ENCODE results near the gene SLAMF7. TPM values are rescaled to one million over a fixed set of nuclear protein-coding genes. Genes with fewer than 3 reads are reported as not detected.

The SLAMF7 gene
- total RNA-seq, 1 donor from 2014 or later: 0.16 TPM

DNA sequence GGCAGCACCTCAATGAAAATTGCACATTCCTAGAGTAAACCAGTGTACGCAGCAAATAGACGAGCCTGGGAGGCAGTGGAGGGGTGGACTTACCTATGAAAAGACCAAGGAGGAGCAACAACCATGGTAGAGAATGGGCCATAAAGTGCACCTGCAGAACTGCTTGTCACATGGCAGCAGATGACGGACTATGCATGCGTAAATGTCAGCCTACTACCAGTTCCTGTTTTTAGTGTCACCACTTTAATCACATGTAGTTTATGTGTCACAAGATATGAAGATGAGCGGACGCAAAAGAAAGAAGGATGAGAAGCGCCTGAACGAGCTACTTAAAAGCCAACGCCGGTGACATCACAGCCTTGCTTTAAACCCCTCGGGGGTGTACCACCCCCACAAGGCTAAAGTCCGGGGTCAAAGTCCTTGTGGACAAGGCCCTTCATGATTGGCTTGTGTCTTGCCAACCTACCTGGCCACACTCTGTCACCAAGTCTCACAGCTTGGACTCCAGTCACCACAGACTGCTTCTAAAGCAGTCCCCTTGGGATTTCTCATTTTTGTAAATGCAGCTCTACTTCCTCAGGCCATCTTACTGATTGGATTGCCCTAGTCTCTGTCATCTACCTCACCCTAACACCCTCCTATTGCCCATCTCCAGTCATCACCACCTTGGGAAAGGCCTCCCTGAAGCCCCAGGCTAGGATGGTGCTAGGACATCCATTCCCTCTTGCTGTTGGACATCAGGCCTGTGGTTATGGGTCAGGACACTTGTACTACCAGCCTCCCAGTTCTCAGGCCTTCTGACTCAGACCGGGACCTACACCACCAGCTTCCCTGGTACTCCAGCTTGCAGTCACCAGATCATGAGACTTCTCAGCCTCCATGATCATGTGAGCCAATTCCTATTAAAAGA lies 50.9 kb downstream of the SLAMF7 start:
- ATAC-seq (ENCODE audit: poor library complexity): no peak
- intact Hi-C loops (cut with DNase I): no loop called here
- DNase-seq: no peak

DNA sequence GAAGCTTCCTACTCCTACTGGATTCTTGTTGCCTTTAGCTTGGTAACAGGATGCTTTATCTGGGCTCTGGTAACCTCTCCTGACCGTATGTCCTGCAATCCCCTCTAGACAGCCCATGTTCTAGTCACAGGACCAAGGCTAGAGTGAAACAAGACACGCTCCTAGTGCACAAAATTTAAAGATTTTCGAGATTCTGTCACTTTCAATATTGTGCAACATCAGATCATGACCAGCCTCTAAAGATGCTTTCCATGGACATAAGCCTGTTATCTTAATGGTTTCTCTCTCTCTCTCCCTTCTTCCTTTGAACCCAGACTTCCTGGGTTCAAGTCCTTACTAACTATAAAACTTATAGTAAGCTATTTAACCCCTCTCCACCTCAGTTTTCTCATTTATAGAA lies 55.3 kb downstream of the SLAMF7 start:
- intact Hi-C loops (cut with DNase I): no loop called here
- DNase-seq (no peak), ATAC-seq (ENCODE audit: poor library complexity) (no peak)

DNA sequence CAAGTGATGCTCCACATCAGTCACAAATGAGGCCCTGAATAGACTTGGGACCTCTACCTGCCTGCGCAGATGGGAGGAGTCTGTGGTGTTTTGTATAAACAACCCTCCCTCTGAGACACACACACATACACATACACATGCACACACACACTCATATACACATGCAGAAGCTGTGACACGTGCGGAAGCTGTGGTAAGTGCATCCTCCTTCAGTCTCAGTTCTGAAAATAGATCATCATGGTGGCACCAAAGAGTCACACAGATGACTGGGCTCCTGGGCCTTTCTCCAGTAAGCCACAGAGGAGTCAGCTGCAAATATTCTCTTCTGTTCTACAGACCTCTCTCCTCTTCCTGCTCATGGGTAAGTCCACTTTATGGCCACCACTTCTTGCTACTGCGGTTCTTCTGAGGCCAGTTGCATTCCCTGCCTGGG lies 56.9 kb downstream of the SLAMF7 start, which contains the start of gene LY9:
Gene LY9 (plus strand): TSS at position 224 of the 433 bp plus-strand sequence. CDS start 14 bp downstream, at position 238.
- ATAC-seq (ENCODE audit: poor library complexity) (no peak), DNase-seq (no peak)
- intact Hi-C loops (cut with DNase I): no loop called here

DNA sequence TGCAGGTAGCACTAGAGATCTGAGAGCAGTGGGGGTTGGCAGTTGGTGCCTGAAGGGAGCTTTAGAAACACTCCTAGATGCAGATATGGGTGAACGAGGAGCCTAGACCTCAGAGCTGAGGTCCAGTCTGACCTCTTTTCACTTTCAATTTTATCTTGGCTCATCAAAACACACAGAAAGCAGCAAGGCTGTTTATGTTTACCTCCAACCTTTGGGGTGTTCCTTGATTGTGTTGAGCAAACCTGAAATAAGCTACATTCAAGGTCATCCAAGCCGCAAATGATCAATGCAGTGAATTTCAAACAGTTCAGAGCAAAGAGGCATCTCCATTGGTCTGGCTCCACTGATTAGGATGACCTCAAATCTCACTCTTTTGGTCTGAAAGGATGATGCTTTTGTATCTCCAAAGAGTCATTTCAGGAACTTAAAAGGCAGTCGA lies 58.2 kb downstream of the SLAMF7 start:
- DNase-seq: no peak
- ATAC-seq (ENCODE audit: poor library complexity): no peak
- intact Hi-C loops (cut with DNase I): no loop called here

DNA sequence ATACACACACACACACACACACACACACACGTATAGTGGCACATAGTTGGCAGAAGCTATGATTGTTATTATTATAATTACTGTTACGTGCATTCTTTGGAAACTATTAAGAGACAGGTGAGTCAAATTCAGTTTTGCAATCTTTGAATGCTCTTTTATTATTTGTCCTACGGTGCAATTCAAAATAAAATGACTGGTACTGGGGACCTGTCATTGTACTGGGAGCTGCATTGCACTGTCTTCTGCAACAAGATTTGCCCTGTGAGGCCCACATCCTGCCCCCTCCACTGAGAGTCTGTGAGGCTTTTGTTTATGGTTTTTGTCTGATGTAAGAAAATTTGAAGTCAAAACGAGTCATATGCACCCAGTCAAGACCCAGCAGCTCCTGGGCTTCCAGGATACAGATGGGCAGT lies 58.8 kb downstream of the SLAMF7 start:
- no peak for DNase-seq

DNA sequence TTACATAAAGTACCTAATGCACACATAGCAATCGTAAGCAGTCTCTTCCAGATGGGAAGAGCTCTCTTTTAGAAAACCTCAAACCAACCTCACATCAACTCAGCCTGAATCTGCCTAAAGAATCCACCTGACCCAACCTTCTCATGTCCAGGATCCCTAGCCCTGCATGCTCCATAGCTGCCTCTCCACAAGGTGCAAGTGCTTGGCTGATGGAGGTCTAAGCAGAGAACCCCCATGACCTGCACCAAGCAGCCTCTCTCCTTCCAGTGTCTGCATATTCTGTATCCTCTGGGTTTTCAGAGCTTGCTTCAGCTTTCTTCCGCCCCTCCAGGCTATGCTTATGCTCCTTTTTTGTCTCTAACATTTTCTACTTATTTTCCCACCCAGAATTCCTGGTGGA lies 59.4 kb downstream of the SLAMF7 start:
- DNase-seq: no peak
- no peak for ATAC-seq (ENCODE audit: poor library complexity)
- intact Hi-C loops (cut with DNase I): no loop called here

More for the DNA sequence above, 58.8 kb downstream of the SLAMF7 start:
- no peak for ATAC-seq (ENCODE audit: poor library complexity)
- intact Hi-C loops (cut with DNase I): no loop called here

DNA sequence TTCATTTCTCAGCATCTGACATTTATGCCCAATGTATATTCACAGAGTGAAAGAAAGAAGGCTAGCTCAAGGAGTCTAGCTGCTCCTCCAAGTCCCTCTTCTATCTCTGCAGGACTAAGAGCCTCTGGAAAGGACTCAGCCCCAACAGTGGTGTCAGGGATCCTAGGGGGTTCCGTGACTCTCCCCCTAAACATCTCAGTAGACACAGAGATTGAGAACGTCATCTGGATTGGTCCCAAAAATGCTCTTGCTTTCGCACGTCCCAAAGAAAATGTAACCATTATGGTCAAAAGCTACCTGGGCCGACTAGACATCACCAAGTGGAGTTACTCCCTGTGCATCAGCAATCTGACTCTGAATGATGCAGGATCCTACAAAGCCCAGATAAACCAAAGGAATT lies 60.6 kb downstream of the SLAMF7 start:
- intact Hi-C loops (cut with DNase I): no loop called here
- ATAC-seq (ENCODE audit: poor library complexity): no peak

DNA sequence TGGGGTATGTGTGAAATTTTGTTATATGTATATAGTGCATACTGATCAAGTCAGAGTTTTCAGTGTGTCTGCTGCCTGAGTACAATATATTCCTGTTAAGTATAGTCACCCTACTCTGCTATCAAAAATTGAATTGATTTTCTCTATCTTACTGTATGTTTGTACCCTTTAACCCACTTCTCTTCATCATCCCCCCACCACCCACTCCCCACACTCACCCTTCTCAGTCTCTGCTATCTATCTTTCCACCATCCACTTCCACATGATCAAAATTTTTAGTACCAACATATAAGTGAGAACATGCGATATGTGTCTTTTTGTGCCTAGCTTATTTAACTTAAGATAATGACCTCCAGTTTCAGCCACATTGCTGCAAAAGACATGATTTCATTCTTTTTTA lies 61.1 kb downstream of the SLAMF7 start:
- intact Hi-C loops (cut with DNase I): no loop called here
- no peak for ATAC-seq (ENCODE audit: poor library complexity)
- DNase-seq: no peak

More for the DNA sequence above, 60.6 kb downstream of the SLAMF7 start:
- DNase-seq: no peak

DNA sequence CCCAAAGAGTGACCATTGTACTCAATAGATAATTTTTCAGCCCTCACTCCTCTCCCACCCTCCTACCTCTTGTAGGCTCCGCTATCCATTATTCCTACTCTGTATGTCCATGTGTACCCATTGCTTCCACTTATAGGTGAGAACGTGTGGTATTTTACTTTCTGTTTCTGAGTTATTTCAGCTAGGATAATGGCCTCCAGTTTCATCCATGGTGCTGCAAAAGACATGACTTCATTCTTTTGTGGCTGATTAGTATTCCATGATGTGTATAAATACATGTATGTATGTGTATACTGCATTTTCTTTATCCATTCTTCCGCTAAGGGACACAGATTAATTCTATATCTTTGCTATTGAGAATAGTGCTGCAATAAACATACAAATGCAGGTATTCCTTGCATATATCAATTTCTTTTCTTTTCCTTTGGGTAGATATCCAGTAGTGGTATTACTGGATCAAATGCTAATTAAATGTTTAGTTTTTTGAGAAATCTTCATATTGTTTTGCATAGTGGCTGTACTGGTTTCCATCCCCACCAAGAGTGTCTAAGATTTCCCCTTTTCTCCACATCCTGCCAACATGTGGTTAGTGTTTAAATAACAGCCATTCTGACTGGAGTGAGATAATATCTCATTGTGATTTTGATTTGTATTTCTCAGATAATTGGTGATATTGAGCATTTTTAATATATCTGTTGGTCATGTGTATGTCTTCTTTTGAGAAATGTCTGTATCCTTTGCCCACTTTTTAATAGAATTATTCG lies 61.8 kb downstream of the SLAMF7 start:
- DNase-seq: no peak
- intact Hi-C loops (cut with DNase I): no loop called here

DNA sequence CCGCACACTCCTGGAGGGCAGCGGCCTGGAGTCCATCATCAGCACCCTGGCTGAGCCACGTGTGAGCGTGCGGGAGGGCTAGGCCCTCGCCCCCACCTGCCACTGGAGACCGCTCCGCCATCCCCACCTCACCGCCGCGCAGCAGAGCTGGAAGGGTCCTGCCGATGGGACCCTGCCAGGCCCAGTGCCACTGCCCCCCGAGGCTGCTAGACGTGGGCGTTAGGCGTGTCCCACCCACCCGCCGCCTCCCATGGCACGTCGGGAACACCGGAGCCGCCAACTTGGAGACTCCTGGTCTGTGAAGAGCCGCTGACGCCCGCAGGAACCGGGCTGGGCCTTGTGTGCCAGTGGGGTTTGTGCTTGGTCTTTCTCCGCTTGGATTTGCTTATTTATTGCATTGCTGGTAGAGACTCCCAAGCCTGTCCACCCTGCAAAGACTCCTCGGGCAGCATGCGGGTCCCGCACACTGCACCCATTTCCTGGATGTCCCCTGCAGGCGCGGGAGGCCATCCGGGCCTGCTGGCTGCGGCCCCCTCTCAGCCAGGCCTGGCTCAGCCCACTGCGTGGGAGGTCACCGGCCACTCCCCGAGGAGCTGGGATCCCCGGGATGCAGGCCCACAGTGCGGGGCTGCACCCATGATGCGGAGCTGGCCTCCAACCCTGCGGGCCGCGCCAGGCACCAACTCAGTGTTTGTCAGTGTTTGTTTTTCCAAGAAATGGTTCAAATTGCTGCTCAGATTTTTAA lies 63.0 kb downstream of the SLAMF7 start:
- intact Hi-C loops (cut with DNase I): no loop called here
- ATAC-seq (ENCODE audit: poor library complexity): no peak
- no peak for DNase-seq

More for the DNA sequence above, 61.8 kb downstream of the SLAMF7 start:
- no peak for ATAC-seq (ENCODE audit: poor library complexity)

Other genes starting within 250 kb of the SLAMF7 start
- gene SLAMF6, start 216.0 kb upstream of the SLAMF7 start, total RNA-seq: 0.30 TPM
- 2.5 TPM for gene CD84, start 159.8 kb upstream of the SLAMF7 start, total RNA-seq
- gene SLAMF1, start 92.2 kb upstream of the SLAMF7 start, total RNA-seq: 0.27 TPM
- 0.91 TPM for gene CD48, start 27.4 kb upstream of the SLAMF7 start, total RNA-seq
- not detected for gene LY9, start 56.9 kb downstream of the SLAMF7 start, total RNA-seq
- gene CD244, start 123.6 kb downstream of the SLAMF7 start, total RNA-seq: 0.48 TPM
- 2.3 TPM for gene ITLN1, start 145.9 kb downstream of the SLAMF7 start, total RNA-seq
- gene ITLN2, start 215.6 kb downstream of the SLAMF7 start, total RNA-seq: not detected

All from Right ventricle myocardium superior (tissue), 1 donor.